ENCODE measurements around the gene AHSP. TPM values are rescaled to one million over a fixed set of nuclear protein-coding genes. Genes with fewer than 3 reads are reported as not detected.
"Not testable (repeated sequence)": the region's sequence is repeated elsewhere in the genome, so short reads cannot be mapped to it uniquely, and the experiment has no call there.

AHSP gene
- total RNA-seq, 1 experiment from 2014 or later = not detected

DNA sequence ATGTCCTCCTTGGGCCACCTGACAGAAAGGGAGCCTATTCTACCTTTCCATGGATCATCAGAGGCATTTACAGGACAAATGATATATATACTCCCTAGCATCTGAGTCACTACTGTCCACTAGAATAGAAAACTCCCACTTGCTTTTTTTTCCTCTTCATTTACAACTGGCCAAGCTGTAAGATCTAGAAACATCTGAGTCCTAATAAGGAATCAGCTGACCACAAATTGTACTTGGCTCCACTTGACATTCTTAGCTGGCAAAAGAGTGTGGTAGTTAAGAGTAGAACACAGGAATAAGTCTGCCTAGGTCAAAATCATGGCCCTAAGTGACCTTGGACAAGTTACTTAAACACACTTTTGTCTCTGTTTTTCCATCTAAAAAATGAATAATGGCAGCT, 24.7 kb upstream of the AHSP start:
- ChIA-PET CTCF (no interaction called here), POLR2A (ENCODE audit: low non-redundant PET) (no interaction called here)
- DNase-seq (ENCODE audit: low spot score) = no peak
- peaks cover 8% of the 10 kb centered on the region for H3K4me1 ChIP-seq (ENCODE audit: insufficient read depth, low read length, poor library complexity, severe bottlenecking)
- H3K27me3 ChIP-seq (replicated peaks; ENCODE audit: insufficient read depth, low read depth, low read length, poor library complexity) = no peaks in the 10 kb centered on the region
- H3K9me3 ChIP-seq (ENCODE audit: low read depth, low read length, poor library complexity, severe bottlenecking) = no peaks in the 10 kb centered on the region
- intact Hi-C loops (cut with micrococcal nuclease; ENCODE audit: unreplicated experiment) = no loop called here
- no peak for TF ChIP-seq EZH2 (IDR thresholded peaks at IDR 0.05; ENCODE audit: borderline replicate concordance, low read depth, low read length, poor library complexity, severe bottlenecking)
- TF ChIP-seq, protein P1, sequence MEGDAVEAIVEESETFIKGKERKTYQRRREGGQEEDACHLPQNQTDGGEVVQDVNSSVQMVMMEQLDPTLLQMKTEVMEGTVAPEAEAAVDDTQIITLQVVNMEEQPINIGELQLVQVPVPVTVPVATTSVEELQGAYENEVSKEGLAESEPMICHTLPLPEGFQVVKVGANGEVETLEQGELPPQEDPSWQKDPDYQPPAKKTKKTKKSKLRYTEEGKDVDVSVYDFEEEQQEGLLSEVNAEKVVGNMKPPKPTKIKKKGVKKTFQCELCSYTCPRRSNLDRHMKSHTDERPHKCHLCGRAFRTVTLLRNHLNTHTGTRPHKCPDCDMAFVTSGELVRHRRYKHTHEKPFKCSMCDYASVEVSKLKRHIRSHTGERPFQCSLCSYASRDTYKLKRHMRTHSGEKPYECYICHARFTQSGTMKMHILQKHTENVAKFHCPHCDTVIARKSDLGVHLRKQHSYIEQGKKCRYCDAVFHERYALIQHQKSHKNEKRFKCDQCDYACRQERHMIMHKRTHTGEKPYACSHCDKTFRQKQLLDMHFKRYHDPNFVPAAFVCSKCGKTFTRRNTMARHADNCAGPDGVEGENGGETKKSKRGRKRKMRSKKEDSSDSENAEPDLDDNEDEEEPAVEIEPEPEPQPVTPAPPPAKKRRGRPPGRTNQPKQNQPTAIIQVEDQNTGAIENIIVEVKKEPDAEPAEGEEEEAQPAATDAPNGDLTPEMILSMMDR (conservative IDR thresholded peaks at IDR 0.05; ENCODE audit: low read depth, low read length) = no peak
- peaks cover 19% of the 10 kb centered on the region for H3K36me3 ChIP-seq (ENCODE audit: insufficient read depth, low read length, poor library complexity, severe bottlenecking)
- no peak overlapping the region for H3K27ac ChIP-seq (ENCODE audit: low read depth, low read length, poor library complexity, severe bottlenecking)
- no peak overlapping the region for H3K4me3 ChIP-seq (ENCODE audit: low read depth, low read length, poor library complexity, severe bottlenecking)
- BruUV-seq (replicated peaks) = no TSS peak

- H3K4me1 ChIP-seq (ENCODE audit: insufficient read depth, low read length, poor library complexity, severe bottlenecking); H3K4me3 ChIP-seq (ENCODE audit: low read depth, low read length, poor library complexity, severe bottlenecking); H3K9me3 ChIP-seq (ENCODE audit: low read depth, low read length, poor library complexity, severe bottlenecking); DNase-seq (ENCODE audit: low spot score); CTCF ChIA-PET; H3K27ac ChIP-seq (ENCODE audit: low read depth, low read length, poor library complexity, severe bottlenecking); intact Hi-C loops (cut with micrococcal nuclease; ENCODE audit: unreplicated experiment); BruUV-seq (replicated peaks); H3K27me3 ChIP-seq (replicated peaks; ENCODE audit: insufficient read depth, low read depth, low read length, poor library complexity): not testable (repeated sequence)
- peaks cover 19% of the 10 kb centered on the region for H3K36me3 ChIP-seq (ENCODE audit: insufficient read depth, low read length, poor library complexity, severe bottlenecking)
- POLR2A ChIA-PET (ENCODE audit: low non-redundant PET) = interaction anchor here (0.7 kb wide), 1 partner anchor 44 kb away, joined by 3 read pairs; no protein-coding TSS in a partner anchor
These were observed 24.1 kb upstream of the AHSP start for GRCh38 chr16:31503555-31503954.

DNA sequence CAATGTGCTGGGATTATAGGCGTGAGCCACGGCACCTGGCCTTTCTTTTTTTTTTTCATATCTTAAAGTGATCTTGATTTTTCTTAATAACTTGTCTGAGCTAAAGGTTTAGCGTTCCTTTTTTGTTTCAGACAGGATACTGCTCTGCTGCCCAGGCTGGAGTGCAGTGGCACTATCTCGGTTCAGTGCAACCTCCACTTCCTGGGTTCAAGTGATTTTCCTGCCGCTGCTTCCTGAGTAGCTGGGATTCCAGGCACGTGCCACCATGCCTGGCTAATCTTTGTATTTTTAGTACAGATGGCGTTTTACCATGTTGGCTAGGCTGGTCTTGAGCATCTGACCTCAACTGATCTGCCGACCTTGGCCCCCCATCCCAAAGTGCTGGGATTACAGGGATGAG, 23.5 kb upstream of the AHSP start:
- intact Hi-C loops (cut with micrococcal nuclease; ENCODE audit: unreplicated experiment) = no loop called here
- Histone ChIP-seq H3K27ac (ENCODE audit: low read depth, low read length, poor library complexity, severe bottlenecking) (no peak overlapping the region), H3K4me1 (ENCODE audit: insufficient read depth, low read length, poor library complexity, severe bottlenecking) (peaks cover 9% of the 10 kb centered on the region), H3K36me3 (ENCODE audit: insufficient read depth, low read length, poor library complexity, severe bottlenecking) (peaks cover 19% of the 10 kb centered on the region), H3K27me3 (replicated peaks; ENCODE audit: insufficient read depth, low read depth, low read length, poor library complexity) (no peaks in the 10 kb centered on the region), H3K4me3 (ENCODE audit: low read depth, low read length, poor library complexity, severe bottlenecking) (no peak overlapping the region), H3K9me3 (ENCODE audit: low read depth, low read length, poor library complexity, severe bottlenecking) (no peaks in the 10 kb centered on the region)
- BruUV-seq (replicated peaks) = no TSS peak
- ChIA-PET CTCF (no interaction called here), POLR2A (ENCODE audit: low non-redundant PET) (interaction anchor here (0.7 kb wide), 1 partner anchor 44 kb away, joined by 3 read pairs; no protein-coding TSS in a partner anchor)
- no peak for DNase-seq (ENCODE audit: low spot score)
- TF ChIP-seq, protein P1 (conservative IDR thresholded peaks at IDR 0.05; ENCODE audit: low read depth, low read length) = no peak
- TF ChIP-seq EZH2 (IDR thresholded peaks at IDR 0.05; ENCODE audit: borderline replicate concordance, low read depth, low read length, poor library complexity, severe bottlenecking) = no peak

- POLR2A ChIA-PET (ENCODE audit: low non-redundant PET) = no interaction called here
- no peaks in the 10 kb centered on the region for H3K9me3 ChIP-seq (ENCODE audit: low read depth, low read length, poor library complexity, severe bottlenecking)
- no peak overlapping the region for H3K27ac ChIP-seq (ENCODE audit: low read depth, low read length, poor library complexity, severe bottlenecking)
- CTCF ChIA-PET = no interaction called here
- intact Hi-C loops (cut with micrococcal nuclease; ENCODE audit: unreplicated experiment) = loop anchor here (5.0 kb wide), 1 partner anchor 197 kb away; no protein-coding TSS in a partner anchor
- H3K27me3 ChIP-seq (replicated peaks; ENCODE audit: insufficient read depth, low read depth, low read length, poor library complexity) = no peaks in the 10 kb centered on the region
- no peak for TF ChIP-seq EZH2 (IDR thresholded peaks at IDR 0.05; ENCODE audit: borderline replicate concordance, low read depth, low read length, poor library complexity, severe bottlenecking)
- TF ChIP-seq, protein P1 (conservative IDR thresholded peaks at IDR 0.05; ENCODE audit: low read depth, low read length) = no peak
- DNase-seq (ENCODE audit: low spot score) = no peak
- peaks cover 11% of the 10 kb centered on the region for H3K36me3 ChIP-seq (ENCODE audit: insufficient read depth, low read length, poor library complexity, severe bottlenecking)
- no TSS peak for BruUV-seq (replicated peaks)
- H3K4me3 ChIP-seq (ENCODE audit: low read depth, low read length, poor library complexity, severe bottlenecking) = no peak overlapping the region
- peaks cover 11% of the 10 kb centered on the region for H3K4me1 ChIP-seq (ENCODE audit: insufficient read depth, low read length, poor library complexity, severe bottlenecking)
These were observed 22.2 kb upstream of the AHSP start for GRCh38 chr16:31505483-31505882.
